ENCODE measurements around the gene ZNF740.
A peak's percentile ranks its signal among the peaks of the same experiment; 100 is the strongest.

The ZNF740 gene

GRCh38 chr12:53231671-53231920, 51.1 kb downstream of the ZNF740 start:
- H3K4ac ChIP-seq (ENCODE audit: low read depth, low read length) = peak overlapping the region; percentile 12

GRCh38 chr12:53231921-53232645, 51.6 kb downstream of the ZNF740 start, which contains the start of gene RARG:
RARG (minus strand) TSS chr12:53232209; CDS start chr12:53227545, 4,664 bp downstream.
- Histone ChIP-seq H4K8ac (ENCODE audit: low read depth, low read length) (peak within 1 kb of the TSS; percentile 63), H3K4ac (ENCODE audit: low read depth, low read length) (peak within 1 kb of the TSS; percentile 12)
- WGBS (ENCODE audit: extremely low coverage, insufficient coverage, insufficient read length) = no CpG with 5 or more reads among the region's 44 CpGs

More at GRCh38 chr12:53231671-53231920, 51.1 kb downstream of the ZNF740 start:
- H2BK5ac ChIP-seq (ENCODE audit: low read depth, low read length, poor library complexity) = peak overlapping the region; percentile 82
- peak overlapping the region; percentile 62 for H3K14ac ChIP-seq (ENCODE audit: low read length)
- H3K79me1 ChIP-seq (ENCODE audit: low read length) = peaks cover 21% of the 10 kb centered on the region
- peak overlapping the region; percentile 20 for H2BK120ac ChIP-seq (ENCODE audit: insufficient read depth, low read length, poor library complexity)
- no peaks in the 10 kb centered on the region for H3K27me3 ChIP-seq (ENCODE audit: insufficient read depth, low read length)
- H3K18ac ChIP-seq (ENCODE audit: low read length) = peak overlapping the region; percentile 55
- H3K9ac ChIP-seq (ENCODE audit: low read length) = peak overlapping the region; percentile 24
- no peak overlapping the region for H2AK5ac ChIP-seq (ENCODE audit: low read length)
- no peak overlapping the region for H3K23ac ChIP-seq (ENCODE audit: low read length)
- peak overlapping the region; percentile 69 for H4K91ac ChIP-seq (ENCODE audit: low read depth, low read length)
- WGBS (ENCODE audit: extremely low coverage, insufficient coverage, insufficient read length) = no CpG with 5 or more reads among the region's 9 CpGs
- peak overlapping the region; percentile 69 for H3K4me2 ChIP-seq (ENCODE audit: low read length)
- peak overlapping the region; percentile 71 for H3K4me3 ChIP-seq (ENCODE audit: low read depth, low read length)
- peak overlapping the region; percentile 48 for H3K27ac ChIP-seq (ENCODE audit: low read depth, low read length)
- peaks cover 35 to 41% of the 10 kb centered on the region in 2 experiments for H3K4me1 ChIP-seq (ENCODE audit: control insufficient read depth in 1 of 2, insufficient read depth in 2 of 2, low read length in 2 of 2)
- H2BK12ac ChIP-seq (ENCODE audit: low read length) = peak overlapping the region; percentile 52
- H4K12ac ChIP-seq (ENCODE audit: low read depth, low read length) = peak overlapping the region; percentile 6
- peaks cover 3% of the 10 kb centered on the region for H3K79me2 ChIP-seq (ENCODE audit: control insufficient read depth, insufficient read depth, low read length, poor library complexity)
- no peak for DNase-seq
- H2AFZ ChIP-seq (ENCODE audit: insufficient read depth, low read length, poor library complexity) = peak overlapping the region; percentile 15
- peak overlapping the region; percentile 61 for H4K8ac ChIP-seq (ENCODE audit: low read depth, low read length)
- no peaks in the 10 kb centered on the region for H3K9me3 ChIP-seq (ENCODE audit: insufficient read depth, low read depth, low read length)
- H3K36me3 ChIP-seq (ENCODE audit: control insufficient read depth in 1 of 2, insufficient read depth in 2 of 2, low read length in 2 of 2) = peaks cover 0 to 4% of the 10 kb centered on the region in 2 experiments

GRCh38 chr12:53232646-53233461, 52.3 kb downstream of the ZNF740 start:
- Histone ChIP-seq H3K27ac (ENCODE audit: low read depth, low read length) (peak overlapping the region; percentile 32), H3K4me1 (ENCODE audit: control insufficient read depth in 1 of 2, insufficient read depth in 2 of 2, low read length in 2 of 2) (peaks cover 35 to 41% of the 10 kb centered on the region in 2 experiments)
- no CpG with 5 or more reads among the region's 11 CpGs for WGBS (ENCODE audit: extremely low coverage, insufficient coverage, insufficient read length)

More at GRCh38 chr12:53231921-53232645, 51.6 kb downstream of the ZNF740 start, which contains the start of gene RARG:
- H3K23ac ChIP-seq (ENCODE audit: low read length) = no peak within 1 kb of the TSS
- peak within 1 kb of the TSS; percentile 48 for H3K27ac ChIP-seq (ENCODE audit: low read depth, low read length)
- H4K12ac ChIP-seq (ENCODE audit: low read depth, low read length) = peak within 1 kb of the TSS; percentile 39
- no peaks in the 10 kb centered on the region for H3K9me3 ChIP-seq (ENCODE audit: insufficient read depth, low read depth, low read length)
- peaks cover 0 to 4% of the 10 kb centered on the region in 2 experiments for H3K36me3 ChIP-seq (ENCODE audit: control insufficient read depth in 1 of 2, insufficient read depth in 2 of 2, low read length in 2 of 2)
- peak within 1 kb of the TSS; percentile 71 for H3K4me3 ChIP-seq (ENCODE audit: low read depth, low read length)
- peak within 1 kb of the TSS; percentile 15 for H2AFZ ChIP-seq (ENCODE audit: insufficient read depth, low read length, poor library complexity)
- peaks cover 3% of the 10 kb centered on the region for H3K79me2 ChIP-seq (ENCODE audit: control insufficient read depth, insufficient read depth, low read length, poor library complexity)
- peak within 1 kb of the TSS; percentile 57 for H2BK120ac ChIP-seq (ENCODE audit: insufficient read depth, low read length, poor library complexity)
- peaks cover 35 to 41% of the 10 kb centered on the region in 2 experiments for H3K4me1 ChIP-seq (ENCODE audit: control insufficient read depth in 1 of 2, insufficient read depth in 2 of 2, low read length in 2 of 2)
- no peaks in the 10 kb centered on the region for H3K27me3 ChIP-seq (ENCODE audit: insufficient read depth, low read length)
- H3K14ac ChIP-seq (ENCODE audit: low read length) = peak within 1 kb of the TSS; percentile 62
- H3K9ac ChIP-seq (ENCODE audit: low read length) = peak within 1 kb of the TSS; percentile 30
- peak within 1 kb of the TSS; percentile 89 for H3K18ac ChIP-seq (ENCODE audit: low read length)
- peak within 1 kb of the TSS; percentile 69 for H3K4me2 ChIP-seq (ENCODE audit: low read length)
- peak within 1 kb of the TSS; percentile 83 for H4K91ac ChIP-seq (ENCODE audit: low read depth, low read length)
- H3K79me1 ChIP-seq (ENCODE audit: low read length) = peaks cover 21% of the 10 kb centered on the region
- peak; percentile 49 to 60 for DNase-seq
- H2AK5ac ChIP-seq (ENCODE audit: low read length) = peak within 1 kb of the TSS; percentile 67
- peak within 1 kb of the TSS; percentile 82 for H2BK5ac ChIP-seq (ENCODE audit: low read depth, low read length, poor library complexity)
- peak within 1 kb of the TSS; percentile 52 for H2BK12ac ChIP-seq (ENCODE audit: low read length)

GRCh38 chr12:53233671-53234121, 53.2 kb downstream of the ZNF740 start:
- H2BK12ac ChIP-seq (ENCODE audit: low read length) = peak overlapping the region; percentile 11
- peak overlapping the region; percentile 1 for H4K12ac ChIP-seq (ENCODE audit: low read depth, low read length)
- H2BK5ac ChIP-seq (ENCODE audit: low read depth, low read length, poor library complexity) = no peak overlapping the region
- peak overlapping the region; percentile 58 for H4K91ac ChIP-seq (ENCODE audit: low read depth, low read length)
- H4K8ac ChIP-seq (ENCODE audit: low read depth, low read length) = no peak overlapping the region
- no peak overlapping the region for H3K9ac ChIP-seq (ENCODE audit: low read length)
- no peak for DNase-seq
- H3K18ac ChIP-seq (ENCODE audit: low read length) = peak overlapping the region; percentile 37
- peaks cover 35 to 41% of the 10 kb centered on the region in 2 experiments for H3K4me1 ChIP-seq (ENCODE audit: control insufficient read depth in 1 of 2, insufficient read depth in 2 of 2, low read length in 2 of 2)
- peaks cover 21% of the 10 kb centered on the region for H3K79me1 ChIP-seq (ENCODE audit: low read length)
- no peak overlapping the region for H2BK120ac ChIP-seq (ENCODE audit: insufficient read depth, low read length, poor library complexity)
- H3K27me3 ChIP-seq (ENCODE audit: insufficient read depth, low read length) = no peaks in the 10 kb centered on the region
- no peak overlapping the region for H3K23ac ChIP-seq (ENCODE audit: low read length)
- no peaks in the 10 kb centered on the region for H3K9me3 ChIP-seq (ENCODE audit: insufficient read depth, low read depth, low read length)
- H3K14ac ChIP-seq (ENCODE audit: low read length) = peak overlapping the region; percentile 9
- peaks cover 3% of the 10 kb centered on the region for H3K79me2 ChIP-seq (ENCODE audit: control insufficient read depth, insufficient read depth, low read length, poor library complexity)
- H3K4me2 ChIP-seq (ENCODE audit: low read length) = peak overlapping the region; percentile 31
- no peak overlapping the region for H3K4me3 ChIP-seq (ENCODE audit: low read depth, low read length)
- H3K27ac ChIP-seq (ENCODE audit: low read depth, low read length) = no peak overlapping the region
- H3K36me3 ChIP-seq (ENCODE audit: control insufficient read depth in 1 of 2, insufficient read depth in 2 of 2, low read length in 2 of 2) = no peaks in the 10 kb centered on the region
- peak overlapping the region; percentile 5 for H2AFZ ChIP-seq (ENCODE audit: insufficient read depth, low read length, poor library complexity)
- peak overlapping the region; percentile 42 for H2AK5ac ChIP-seq (ENCODE audit: low read length)
- WGBS (ENCODE audit: extremely low coverage, insufficient coverage, insufficient read length) = no CpG with 5 or more reads among the region's 7 CpGs
- H3K4ac ChIP-seq (ENCODE audit: low read depth, low read length) = no peak overlapping the region

More at GRCh38 chr12:53232646-53233461, 52.3 kb downstream of the ZNF740 start:
- Histone ChIP-seq H4K8ac (ENCODE audit: low read depth, low read length) (peak overlapping the region; percentile 63), H3K4me2 (ENCODE audit: low read length) (peak overlapping the region; percentile 66), H3K36me3 (ENCODE audit: control insufficient read depth in 1 of 2, insufficient read depth in 2 of 2, low read length in 2 of 2) (no peaks in the 10 kb centered on the region), H4K12ac (ENCODE audit: low read depth, low read length) (peak overlapping the region; percentile 39), H3K4ac (ENCODE audit: low read depth, low read length) (peak overlapping the region; percentile 2), H2AFZ (ENCODE audit: insufficient read depth, low read length, poor library complexity) (peak overlapping the region; percentile 5), H3K23ac (ENCODE audit: low read length) (no peak overlapping the region), H3K18ac (ENCODE audit: low read length) (peak overlapping the region; percentile 89), H3K4me3 (ENCODE audit: low read depth, low read length) (peak overlapping the region; percentile 25), H3K79me1 (ENCODE audit: low read length) (peaks cover 21% of the 10 kb centered on the region), H3K79me2 (ENCODE audit: control insufficient read depth, insufficient read depth, low read length, poor library complexity) (peaks cover 3% of the 10 kb centered on the region), H2AK5ac (ENCODE audit: low read length) (peak overlapping the region; percentile 67), H3K9me3 (ENCODE audit: insufficient read depth, low read depth, low read length) (no peaks in the 10 kb centered on the region), H2BK5ac (ENCODE audit: low read depth, low read length, poor library complexity) (peak overlapping the region; percentile 9), H3K14ac (ENCODE audit: low read length) (peak overlapping the region; percentile 61), H2BK120ac (ENCODE audit: insufficient read depth, low read length, poor library complexity) (peak overlapping the region; percentile 57), H3K27me3 (ENCODE audit: insufficient read depth, low read length) (no peaks in the 10 kb centered on the region), H2BK12ac (ENCODE audit: low read length) (peak overlapping the region; percentile 41), H3K9ac (ENCODE audit: low read length) (no peak overlapping the region), H4K91ac (ENCODE audit: low read depth, low read length) (peak overlapping the region; percentile 83)
- peak in 1 of 2 donors; percentile 37 for DNase-seq
